Activated T-cell treated with anti-CD3 and anti-CD28 coated beads, Interleukin-2, amount 50 U/mL, for 72 hours (primary cell): ENCODE data around the gene CDCA3. TPM values are rescaled to one million over a fixed set of nuclear protein-coding genes. Genes with fewer than 3 reads are reported as not detected.
"Not testable (repeated sequence)": the region's sequence is repeated elsewhere in the genome, so short reads cannot be mapped to it uniquely, and the experiment has no call there.

ENCODE experiments used
- ATAC-seq, 2 donors: fragments of 150-1000 bp; cut with Tn5 transposase; replicated peaks in 1 of 2; 2 replicates each; pipeline ENCODE4 v1.10.0; 2021; ENCODE audit warnings: moderate library complexity in 2 of 2, mild to moderate bottlenecking in 1 of 2
- DNase-seq, 2 donors: peaks; one replicate each; pipeline ENCODE4 v3.0.0; 2021 to 2022; ENCODE audit warnings: mixed read lengths in 1 of 2
- H3K27ac Mint-ChIP-seq: one replicate; pipeline ENCODE4 v1.8.0; 2022; ENCODE audit warnings: mild to moderate bottlenecking, moderate library complexity, mixed read lengths
- H3K27me3 Mint-ChIP-seq: one replicate; pipeline ENCODE4 v1.8.0; 2022; ENCODE audit warnings: low read depth, mixed read lengths
- H3K36me3 Mint-ChIP-seq, 2 donors: one replicate each; pipeline ENCODE4 v1.8.0; 2022; ENCODE audit warnings: mixed read lengths in 2 of 2, mild to moderate bottlenecking in 1 of 2; ENCODE audit not compliant: insufficient read depth in 2 of 2
- H3K4me1 Mint-ChIP-seq: one replicate; pipeline ENCODE4 v1.8.0; 2022; ENCODE audit warnings: low read depth, mixed read lengths
- H3K4me3 Mint-ChIP-seq, 2 donors: one replicate each; pipeline ENCODE4 v1.8.0; 2022; ENCODE audit warnings: mild to moderate bottlenecking in 2 of 2, mixed read lengths in 2 of 2, moderate library complexity in 2 of 2
- H3K9me3 Mint-ChIP-seq, 2 donors: one replicate each; pipeline ENCODE4 v1.8.0; 2022; ENCODE audit warnings: mixed read lengths in 2 of 2
- total RNA-seq, 2 donors: library from RNA; stranded (reverse); gene quantifications; one replicate each; pipeline ENCODE4 v1.2.3, GENCODE V29; 2022

CDCA3 gene
- total RNA-seq, 2 donors from 2014 or later, result 67.7 to 94.8 TPM

DNA sequence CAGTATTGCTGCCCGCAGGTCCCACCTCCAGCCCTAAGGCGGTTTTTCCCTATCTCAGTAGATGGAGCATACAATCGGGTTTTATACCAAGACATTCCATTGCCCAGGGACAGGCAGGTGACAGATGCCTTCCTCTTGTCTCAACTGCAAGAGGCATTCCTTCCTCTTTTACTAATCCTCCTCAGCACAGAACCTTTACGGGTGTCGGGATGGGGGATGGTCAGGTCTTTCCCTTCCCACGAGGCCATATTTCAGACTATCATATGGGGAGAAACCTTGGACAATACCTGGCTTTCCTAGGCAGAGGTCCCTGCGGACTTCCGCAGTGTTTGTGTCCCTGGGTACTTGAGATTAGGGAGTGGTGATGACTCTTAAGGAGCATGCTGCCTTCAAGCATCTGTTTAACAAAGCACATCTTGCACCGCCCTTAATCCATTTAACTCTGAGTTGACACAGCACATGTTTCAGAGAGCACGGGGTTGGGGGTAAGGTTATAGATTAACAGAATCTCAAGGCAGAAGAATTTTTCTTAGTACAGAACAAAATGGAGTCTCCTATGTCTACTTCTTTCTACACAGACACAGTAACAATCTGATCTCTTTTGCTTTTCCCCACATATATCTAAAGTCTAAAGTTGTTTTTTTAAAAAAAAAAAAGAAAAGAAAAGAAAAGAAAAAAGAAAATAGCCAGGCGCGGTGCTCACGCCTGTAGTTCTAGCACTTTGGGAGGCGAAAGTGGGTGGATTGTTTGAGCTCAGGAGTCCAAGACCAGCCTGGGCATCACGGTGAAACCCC lies 35.3 kb upstream of the CDCA3 start:
- H3K9me3 Mint-ChIP-seq, H3K27ac Mint-ChIP-seq, H3K27me3 Mint-ChIP-seq, DNase-seq, H3K4me3 Mint-ChIP-seq, ATAC-seq, H3K36me3 Mint-ChIP-seq: not testable (repeated sequence)
- peaks cover 17% of the 10 kb centered on the region for H3K4me1 Mint-ChIP-seq

- Mint-ChIP-seq H3K4me1 (peaks cover 1% of the 10 kb centered on the region), H3K4me3 (no peak overlapping the region), H3K27me3 (no peaks in the 10 kb centered on the region), H3K27ac (no peak overlapping the region), H3K36me3 (peaks cover 2 to 8% of the 10 kb centered on the region in 2 donors), H3K9me3 (no peaks in the 10 kb centered on the region)
- ATAC-seq (no peak), DNase-seq (no peak)
Measured at GRCh38 chr12:6884539-6884938, 33.5 kb upstream of the CDCA3 start.

- Mint-ChIP-seq H3K4me3 (no peak overlapping the region), H3K36me3 (peaks cover 2 to 8% of the 10 kb centered on the region in 2 donors), H3K27ac (no peak overlapping the region), H3K27me3 (no peaks in the 10 kb centered on the region), H3K4me1 (no peaks in the 10 kb centered on the region), H3K9me3 (no peaks in the 10 kb centered on the region)
- ATAC-seq, result no peak
- DNase-seq, result no peak
Measured at GRCh38 chr12:6883683-6884082, 32.6 kb upstream of the CDCA3 start.

DNA sequence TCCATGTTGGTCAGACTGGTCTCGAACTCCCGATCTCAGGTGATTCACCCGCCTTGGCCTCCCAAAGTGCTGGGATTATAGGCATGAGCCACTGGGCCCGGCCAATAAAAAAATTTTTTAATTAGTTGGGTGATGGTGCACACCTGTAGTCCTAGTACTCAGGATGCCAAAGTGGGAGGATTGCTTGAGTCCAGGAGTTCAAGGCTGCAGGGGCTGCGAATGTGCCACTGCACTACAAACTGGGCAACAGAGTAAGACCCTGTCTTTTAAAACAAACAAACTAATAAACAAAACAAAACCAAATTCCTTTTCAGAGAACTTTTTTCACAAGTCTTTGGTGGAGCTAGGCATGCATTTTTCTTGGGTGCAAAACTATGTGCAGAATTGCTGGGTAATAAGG lies 32.2 kb upstream of the CDCA3 start:
- no peak overlapping the region for H3K4me3 Mint-ChIP-seq
- ATAC-seq (no peak), DNase-seq (no peak)
- H3K4me1 Mint-ChIP-seq, result no peaks in the 10 kb centered on the region
- H3K27ac Mint-ChIP-seq, result no peak overlapping the region
- H3K9me3 Mint-ChIP-seq, result no peaks in the 10 kb centered on the region
- H3K36me3 Mint-ChIP-seq, result peaks cover 2 to 8% of the 10 kb centered on the region in 2 donors
- H3K27me3 Mint-ChIP-seq, result no peaks in the 10 kb centered on the region

- ATAC-seq, H3K27me3 Mint-ChIP-seq, H3K4me1 Mint-ChIP-seq, DNase-seq, H3K9me3 Mint-ChIP-seq, H3K27ac Mint-ChIP-seq, H3K4me3 Mint-ChIP-seq: not testable (repeated sequence)
- H3K36me3 Mint-ChIP-seq, result peaks cover 6 to 21% of the 10 kb centered on the region in 2 donors
Measured at GRCh38 chr12:6879824-6880223, 28.7 kb upstream of the CDCA3 start.

DNA sequence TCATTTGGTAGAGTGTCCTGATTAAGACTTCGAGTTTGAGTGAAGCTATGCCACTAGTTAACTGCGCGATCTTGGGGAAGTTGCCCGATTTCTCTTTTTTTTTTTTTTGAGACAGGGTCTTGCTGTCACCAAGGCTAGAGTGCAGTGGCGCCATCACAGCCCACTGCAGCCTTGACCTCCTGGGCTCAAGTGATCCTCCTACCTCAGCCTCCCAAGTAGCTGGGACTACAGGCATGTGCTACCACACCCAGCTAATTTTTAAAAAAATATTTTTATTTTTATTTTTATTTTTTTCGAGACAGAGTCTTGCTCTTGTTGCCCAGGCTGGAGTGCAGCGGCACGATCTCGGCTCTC lies 22.9 kb upstream of the CDCA3 start:
- DNase-seq, ATAC-seq, H3K9me3 Mint-ChIP-seq, H3K27me3 Mint-ChIP-seq: not testable (repeated sequence)
- Mint-ChIP-seq H3K27ac (peak overlapping the region; percentile 53), H3K4me1 (peaks cover 45% of the 10 kb centered on the region), H3K4me3 (peak overlapping the region; percentile 97 to 98), H3K36me3 (peaks cover 12 to 22% of the 10 kb centered on the region in 2 donors)

- H3K27me3 Mint-ChIP-seq, result no peaks in the 10 kb centered on the region
- H3K4me1 Mint-ChIP-seq, result peaks cover 52% of the 10 kb centered on the region
- H3K27ac Mint-ChIP-seq, result peak within 1 kb of the TSS; percentile 88
- H3K36me3 Mint-ChIP-seq, result peaks cover 17 to 22% of the 10 kb centered on the region in 2 donors
- peak; percentile 79 to 83 for ATAC-seq
- peak within 1 kb of the TSS; percentile 97 to 98 for H3K4me3 Mint-ChIP-seq
- DNase-seq, result peak; percentile 100
- no peaks in the 10 kb centered on the region for H3K9me3 Mint-ChIP-seq
Measured at GRCh38 chr12:6873094-6874014, 22.3 kb upstream of the CDCA3 start, which contains the start of gene SPSB2. Gene SPSB2, minus strand, starts transcription at chr12:6873303. Its CDS starts 402 bp downstream, at chr12:6872901.

DNA sequence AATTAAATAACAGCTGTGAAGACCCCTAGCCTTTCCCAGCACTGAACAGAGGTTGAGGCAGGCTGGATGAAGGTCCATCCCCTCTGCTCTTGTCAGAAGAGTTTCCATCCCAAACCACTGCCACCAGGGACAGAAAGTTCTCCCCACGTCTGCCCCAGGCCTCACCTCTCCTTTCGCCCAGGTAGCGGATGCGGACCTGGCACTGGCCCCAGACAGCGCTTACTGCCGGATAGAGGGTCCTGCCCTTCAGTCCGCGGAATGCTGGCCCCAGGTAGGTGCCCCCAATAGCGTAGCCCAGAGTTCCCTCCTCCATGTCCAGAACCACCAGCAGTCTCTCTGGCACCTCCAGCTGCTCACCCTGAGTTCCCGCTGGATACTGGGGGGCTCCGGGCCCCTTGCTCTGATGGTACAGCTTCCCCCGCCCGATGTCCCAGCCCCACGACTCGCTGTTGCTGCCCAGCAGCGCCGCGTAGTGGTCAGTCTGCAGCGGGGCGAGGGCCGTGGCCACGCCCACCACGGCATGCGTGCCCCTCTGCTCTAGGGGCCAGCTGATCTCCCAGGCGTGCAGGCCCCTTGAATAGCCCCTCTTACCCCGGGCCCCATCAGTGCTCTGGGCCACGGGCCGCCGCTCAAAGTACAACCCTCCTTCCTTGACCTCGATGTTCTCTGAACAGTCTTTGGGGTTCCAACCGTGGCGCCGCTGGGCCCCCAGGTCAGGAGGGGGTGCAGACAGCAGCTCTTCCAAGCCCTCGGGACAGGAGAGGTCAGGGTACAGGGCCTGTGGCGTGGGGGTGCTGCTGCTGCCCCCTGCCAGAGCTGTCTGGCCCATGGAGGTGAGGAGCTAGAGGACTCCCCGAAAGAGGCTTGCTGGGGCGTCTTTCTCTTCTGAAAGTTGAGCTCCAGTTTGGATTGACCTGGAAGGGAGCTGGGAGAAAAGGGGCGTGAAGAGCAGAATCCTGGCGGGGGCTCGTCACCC lies 21.3 kb upstream of the CDCA3 start:
- Mint-ChIP-seq H3K9me3 (no peaks in the 10 kb centered on the region), H3K36me3 (peaks cover 22 to 26% of the 10 kb centered on the region in 2 donors), H3K27ac (peak overlapping the region; percentile 69), H3K4me3 (peak overlapping the region; percentile 97 to 98), H3K4me1 (peaks cover 54% of the 10 kb centered on the region), H3K27me3 (no peaks in the 10 kb centered on the region)
- peak; percentile 90 to 92 for DNase-seq
- peak; percentile 40 to 42 for ATAC-seq

DNA sequence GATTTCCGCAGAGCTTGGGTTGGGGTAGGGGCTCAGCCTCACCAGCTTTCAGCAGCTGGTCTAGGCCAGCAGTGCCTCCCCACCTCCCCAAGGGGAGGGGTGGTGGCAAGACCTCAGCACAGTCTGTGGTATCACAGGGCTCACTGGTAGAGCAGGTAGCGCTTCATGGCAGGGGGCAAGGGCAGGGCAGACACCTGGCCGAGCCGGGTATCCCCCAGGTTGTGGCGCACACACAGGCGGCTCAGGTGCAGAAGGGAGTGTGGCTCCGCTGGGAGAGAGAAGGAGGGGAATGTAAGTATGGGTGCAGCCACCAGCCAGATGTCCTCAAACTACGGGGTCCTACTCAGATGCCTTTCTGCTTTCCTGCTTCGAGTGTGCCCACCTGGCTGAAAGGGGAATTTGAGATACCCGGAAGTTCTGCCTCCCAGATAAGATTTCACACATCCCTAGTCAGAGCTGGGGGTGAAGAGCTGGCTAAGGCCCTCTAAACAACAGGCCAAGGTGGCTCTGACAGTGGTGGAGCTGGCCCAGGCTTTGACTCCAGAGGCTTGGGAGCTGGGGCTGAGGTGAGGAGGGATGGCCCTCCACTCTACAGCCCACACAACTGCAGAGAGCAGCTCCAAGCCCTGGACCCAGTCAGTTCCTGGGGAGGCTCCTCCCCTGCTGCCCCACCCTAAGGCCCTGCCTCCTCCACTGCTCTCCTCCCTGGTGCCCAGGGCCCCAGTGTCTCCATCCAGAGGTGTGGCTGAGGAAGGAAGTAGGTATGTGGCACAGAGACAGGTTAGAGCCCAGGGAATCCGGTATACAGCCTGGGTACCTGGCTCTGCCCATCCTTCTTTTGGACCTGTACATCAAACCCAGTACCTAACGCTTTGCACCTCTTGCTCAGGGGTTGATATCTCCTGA lies 20.2 kb upstream of the CDCA3 start:
- Mint-ChIP-seq H3K9me3 (no peaks in the 10 kb centered on the region), H3K36me3 (peaks cover 18 to 21% of the 10 kb centered on the region in 2 donors), H3K27ac (peak overlapping the region; percentile 69), H3K27me3 (no peaks in the 10 kb centered on the region), H3K4me1 (peaks cover 63% of the 10 kb centered on the region), H3K4me3 (peak overlapping the region; percentile 97 to 98)
- ATAC-seq, result no peak
- peak; percentile 39 to 50 for DNase-seq

GRCh38 chr12:6870304-6870703 lies 19.2 kb upstream of the CDCA3 start:
- H3K4me3 Mint-ChIP-seq, result peak overlapping the region; percentile 97 to 98
- H3K27ac Mint-ChIP-seq, result peak overlapping the region; percentile 55
- not testable (repeated sequence) for H3K27me3 Mint-ChIP-seq, DNase-seq, ATAC-seq, H3K9me3 Mint-ChIP-seq
- peaks cover 72% of the 10 kb centered on the region for H3K4me1 Mint-ChIP-seq
- peaks cover 15 to 18% of the 10 kb centered on the region in 2 donors for H3K36me3 Mint-ChIP-seq

DNA sequence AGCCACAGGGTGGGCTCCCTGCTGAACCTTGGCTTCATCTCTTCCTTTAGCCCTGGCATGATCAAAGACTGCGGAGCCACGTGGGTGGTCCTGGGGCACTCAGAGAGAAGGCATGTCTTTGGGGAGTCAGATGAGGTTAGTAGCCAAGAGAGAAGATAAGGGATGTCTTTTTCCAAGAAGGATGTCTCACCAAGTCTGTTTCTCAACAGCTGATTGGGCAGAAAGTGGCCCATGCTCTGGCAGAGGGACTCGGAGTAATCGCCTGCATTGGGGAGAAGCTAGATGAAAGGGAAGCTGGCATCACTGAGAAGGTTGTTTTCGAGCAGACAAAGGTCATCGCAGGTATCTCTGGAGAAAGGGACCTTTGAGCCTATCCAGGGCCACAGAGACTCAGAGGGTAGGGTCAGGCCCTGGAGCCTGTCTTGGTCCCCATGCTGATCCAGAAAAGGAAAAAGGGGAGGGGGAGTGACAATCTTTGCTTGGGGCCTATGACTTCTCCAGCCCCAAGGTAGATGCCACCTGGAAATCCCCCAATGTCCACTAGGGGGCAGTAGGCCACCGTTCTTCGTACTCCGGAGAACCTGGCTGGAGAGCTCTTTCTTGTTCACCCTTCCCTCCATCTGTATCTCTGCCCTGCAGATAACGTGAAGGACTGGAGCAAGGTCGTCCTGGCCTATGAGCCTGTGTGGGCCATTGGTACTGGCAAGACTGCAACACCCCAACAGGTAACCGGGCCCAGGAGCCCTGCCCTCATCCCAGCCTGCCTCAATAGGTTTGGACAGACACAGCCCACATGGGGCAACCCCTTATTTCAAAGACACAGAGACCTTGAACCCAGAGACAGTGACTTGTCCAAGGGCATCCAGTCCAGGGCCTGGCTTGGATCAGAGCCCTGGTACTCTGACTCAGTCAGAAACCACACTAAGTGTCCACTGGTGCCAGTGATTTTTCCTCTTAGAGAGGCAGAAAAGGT lies 18.2 kb upstream of the CDCA3 start:
- Mint-ChIP-seq H3K4me3 (peak overlapping the region; percentile 97 to 98), H3K36me3 (peaks cover 15 to 18% of the 10 kb centered on the region in 2 donors), H3K27ac (peak overlapping the region; percentile 96), H3K27me3 (no peaks in the 10 kb centered on the region), H3K4me1 (peaks cover 72% of the 10 kb centered on the region), H3K9me3 (no peaks in the 10 kb centered on the region)
- peak; percentile 86 to 88 for DNase-seq
- ATAC-seq, result no peak
